Natural killer cell (primary cell): Measurements from ENCODE around the gene DOCK2. TPM values are rescaled to one million over a fixed set of nuclear protein-coding genes. Genes with fewer than 3 reads are reported as not detected.
"Not testable (repeated sequence)": the region's sequence is repeated elsewhere in the genome, so short reads cannot be mapped to it uniquely, and the experiment has no call there.

Experiments used
- ATAC-seq, 3 donors: fragments of 150-1000 bp in 2 of 3; fragments of 200-7000 bp in 1 of 3; cut with Tn5 transposase; 1 replicate in 1 of 3; 2 replicates in 2 of 3; pipeline ENCODE4 v1.10.0; 2021; ENCODE audit warnings: mild to moderate bottlenecking in 2 of 3, moderate library complexity in 2 of 3
- DNase-seq, 2 donors: peaks; one replicate each; pipeline versions ENCODE4 v3.0.0 to v3.0.0-alpha.2; 2013 to 2021; ENCODE audit warnings: mixed read lengths in 1 of 2
- H3K27ac ChIP-seq: one replicate; pipeline ENCODE4 v1.5.1; 2013; ENCODE audit warnings: mild to moderate bottlenecking, low read length
- H3K27me3 ChIP-seq: one replicate; pipeline ENCODE4 v1.6.1; 2013; ENCODE audit warnings: low read length; ENCODE audit not compliant: control insufficient read depth, insufficient read depth
- H3K36me3 ChIP-seq: one replicate; pipeline ENCODE4 v1.6.1; 2013; ENCODE audit warnings: low read length; ENCODE audit not compliant: control insufficient read depth, insufficient read depth
- H3K4me1 ChIP-seq: one replicate; pipeline ENCODE4 v1.6.1; 2013; ENCODE audit warnings: low read length; ENCODE audit not compliant: control insufficient read depth, insufficient read depth
- H3K4me3 ChIP-seq: one replicate; pipeline ENCODE4 v1.5.1; 2013; ENCODE audit warnings: low read length
- H3K9me3 ChIP-seq: one replicate; pipeline ENCODE4 v1.6.1; 2013; ENCODE audit warnings: low read length; ENCODE audit not compliant: control insufficient read depth, insufficient read depth
- H3K27ac Mint-ChIP-seq, 2 donors: one replicate each; pipeline ENCODE4 v1.8.0; 2022; ENCODE audit warnings: mild to moderate bottlenecking in 2 of 2, mixed read lengths in 2 of 2, moderate library complexity in 1 of 2
- H3K27me3 Mint-ChIP-seq, 2 donors: one replicate each; pipeline ENCODE4 v1.8.0; 2022; ENCODE audit warnings: low read depth in 2 of 2, mixed read lengths in 2 of 2
- H3K36me3 Mint-ChIP-seq: one replicate; pipeline ENCODE4 v1.8.0; 2022; ENCODE audit warnings: mixed read lengths
- H3K4me1 Mint-ChIP-seq, 2 donors: one replicate each; pipeline ENCODE4 v1.8.0; 2022; ENCODE audit warnings: mixed read lengths in 2 of 2
- H3K4me3 Mint-ChIP-seq: one replicate; pipeline ENCODE4 v1.8.0; 2022; ENCODE audit warnings: mild to moderate bottlenecking, moderate library complexity, mixed read lengths
- H3K9me3 Mint-ChIP-seq, 2 donors: one replicate each; pipeline ENCODE4 v1.8.0; 2022; ENCODE audit warnings: mixed read lengths in 2 of 2
- CTCF ChIP-seq: fragments of 200-600 bp; IDR thresholded peaks from one replicate; pipeline ENCODE4 v1.8.0; 2022; ENCODE audit warnings: antibody characterized with exemption
- WGBS: methylation state at CpG from one replicate; pipeline ENCODE4 v1.1.7; 2013; ENCODE audit warnings: missing lambda C conversion rate; ENCODE audit not compliant: insufficient coverage; 5-methylcytosine and 5-hydroxymethylcytosine counted together
- intact Hi-C: fragments of 100-400 bp; cut with micrococcal nuclease; formaldehyde crosslinking; loops from one replicate; pipeline ENCODE4 v1.14.2; 2022
- total RNA-seq, 4 donors: library from RNA; stranded (reverse); fragments of 120-200 nt in 1 of 4; gene quantifications; one replicate each; pipeline versions ENCODE4 v1.2.3 to v1.2.4, GENCODE V29; 2013 to 2022

DOCK2 gene
- total RNA-seq, 3 donors from 2014 or later (not counting 1 experiment from before 2014, with no cell fraction given), result 317 to 361 (median 320) TPM

- Histone ChIP-seq H3K9me3 (no peaks in the 10 kb centered on the region), H3K27ac (no peak overlapping the region), H3K4me1 (peaks cover 12% of the 10 kb centered on the region), H3K27me3 (no peaks in the 10 kb centered on the region), H3K36me3 (no peaks in the 10 kb centered on the region), H3K4me3 (no peak overlapping the region)
- H3K36me3 Mint-ChIP-seq, result no peaks in the 10 kb centered on the region
- H3K27ac Mint-ChIP-seq, result peak overlapping the region; percentile 39 to 73
- 99% methylated on average over 5 of the region's 5 CpGs for WGBS
- TF ChIP-seq CTCF, result no peak
- ATAC-seq (no peak), DNase-seq (no peak)
- no peaks in the 10 kb centered on the region for H3K27me3 Mint-ChIP-seq
- H3K4me1 Mint-ChIP-seq, result peaks cover 65 to 80% of the 10 kb centered on the region in 2 donors
- intact Hi-C loops, result no loop called here
- no peaks in the 10 kb centered on the region for H3K9me3 Mint-ChIP-seq
- no peak overlapping the region for H3K4me3 Mint-ChIP-seq
Observed at GRCh38 chr5:169946743-169947295, 309.7 kb downstream of the DOCK2 start.

GRCh38 chr5:169950333-169950732, 313.3 kb downstream of the DOCK2 start:
- ATAC-seq (no peak), DNase-seq (no peak)
- no peak for TF ChIP-seq CTCF
- H3K27me3 Mint-ChIP-seq, result no peaks in the 10 kb centered on the region
- 93% methylated on average over 1 of the region's 2 CpGs for WGBS
- no peak overlapping the region for H3K4me3 Mint-ChIP-seq
- H3K27ac Mint-ChIP-seq, result peak overlapping the region in 1 of 2 donors; percentile 35
- peaks cover 57 to 63% of the 10 kb centered on the region in 2 donors for H3K4me1 Mint-ChIP-seq
- Histone ChIP-seq H3K4me1 (no peaks in the 10 kb centered on the region), H3K36me3 (no peaks in the 10 kb centered on the region), H3K27me3 (no peaks in the 10 kb centered on the region), H3K27ac (no peak overlapping the region), H3K4me3 (no peak overlapping the region), H3K9me3 (no peaks in the 10 kb centered on the region)
- H3K36me3 Mint-ChIP-seq, result no peaks in the 10 kb centered on the region
- intact Hi-C loops, result no loop called here
- no peaks in the 10 kb centered on the region for H3K9me3 Mint-ChIP-seq

GRCh38 chr5:169953196-169953595, 316.1 kb downstream of the DOCK2 start:
- ATAC-seq, H3K36me3 ChIP-seq, H3K27me3 Mint-ChIP-seq, H3K4me3 ChIP-seq, H3K9me3 ChIP-seq, H3K4me1 ChIP-seq, DNase-seq, H3K4me3 Mint-ChIP-seq, H3K27ac Mint-ChIP-seq, H3K9me3 Mint-ChIP-seq, intact Hi-C loops, H3K27me3 ChIP-seq, H3K27ac ChIP-seq, H3K36me3 Mint-ChIP-seq: not testable (repeated sequence)
- H3K4me1 Mint-ChIP-seq, result peaks cover 48 to 55% of the 10 kb centered on the region in 2 donors
- 100% methylated on average over 1 of the region's 4 CpGs for WGBS

- Histone ChIP-seq H3K36me3 (no peaks in the 10 kb centered on the region), H3K27ac (no peak overlapping the region), H3K4me3 (no peak overlapping the region), H3K9me3 (no peaks in the 10 kb centered on the region), H3K4me1 (no peaks in the 10 kb centered on the region), H3K27me3 (no peaks in the 10 kb centered on the region)
- 97% methylated on average over 6 of the region's 6 CpGs for WGBS
- Mint-ChIP-seq H3K27me3 (no peaks in the 10 kb centered on the region), H3K4me3 (no peak overlapping the region), H3K9me3 (no peaks in the 10 kb centered on the region), H3K36me3 (no peaks in the 10 kb centered on the region), H3K27ac (no peak overlapping the region), H3K4me1 (peaks cover 38 to 45% of the 10 kb centered on the region in 2 donors)
- ATAC-seq (no peak), DNase-seq (no peak)
- intact Hi-C loops, result no loop called here
- TF ChIP-seq CTCF, result no peak
Observed at GRCh38 chr5:169954786-169955185, 317.7 kb downstream of the DOCK2 start.
